GM23338 (cell line): ENCODE data around the gene HSD17B1. TPM values are rescaled to one million over a fixed set of nuclear protein-coding genes. Genes with fewer than 3 reads are reported as not detected.

Experiments used
- ATAC-seq: fragments of 200-7000 bp; cut with Tn5 transposase; 3 replicates; pipeline ENCODE4 v1.9.1; 2020
- DNase-seq: peaks from one replicate; pipeline ENCODE4 v3.0.0-alpha.2; 2015; ENCODE audit warnings: low spot score
- H2AFZ ChIP-seq: fragments of 200-600 bp; sonication (generic); 2 replicates; pipeline ENCODE4 v1.8.0; 2016; ENCODE audit warnings: antibody characterized with exemption, mild to moderate bottlenecking, moderate library complexity
- H3F3A ChIP-seq: fragments of 200-600 bp; sonication (generic); replicated peaks from 2 replicates; pipeline ENCODE4 v1.8.0; 2017; ENCODE audit warnings: antibody characterized with exemption, mixed run types, low read depth
- H3K27ac ChIP-seq: fragments of 200-600 bp; sonication (generic); 2 replicates; pipeline ENCODE4 v1.6.1; 2016; ENCODE audit warnings: low read depth
- H3K27me3 ChIP-seq: fragments of 200-600 bp; sonication (generic); 2 replicates; pipeline ENCODE4 v1.8.0; 2016; ENCODE audit warnings: mild to moderate bottlenecking, mixed run types, moderate library complexity; ENCODE audit not compliant: insufficient read depth
- H3K36me3 ChIP-seq: fragments of 200-600 bp; sonication (generic); 2 replicates; pipeline ENCODE4 v1.8.0; 2016; ENCODE audit warnings: mild to moderate bottlenecking; ENCODE audit not compliant: insufficient read depth
- H3K4me1 ChIP-seq: fragments of 200-600 bp; sonication (generic); 2 replicates; pipeline ENCODE4 v1.8.0; 2016; ENCODE audit warnings: mild to moderate bottlenecking, moderate library complexity; ENCODE audit not compliant: insufficient read depth
- H3K4me2 ChIP-seq: fragments of 200-600 bp; sonication (generic); 2 replicates; pipeline ENCODE4 v1.7.1; 2017; ENCODE audit warnings: mixed run types
- H3K4me3 ChIP-seq: fragments of 200-600 bp; sonication (generic); 2 replicates; pipeline ENCODE4 v1.6.1; 2016; ENCODE audit warnings: mixed run types
- H3K79me2 ChIP-seq: fragments of 200-600 bp; sonication (generic); replicated peaks from 2 replicates; pipeline ENCODE4 v1.8.0; 2017; ENCODE audit warnings: mild to moderate bottlenecking; ENCODE audit not compliant: insufficient read depth
- H3K9me2 ChIP-seq: fragments of 200-600 bp; sonication (generic); 2 replicates; pipeline ENCODE4 v1.8.0; 2017; ENCODE audit not compliant: insufficient read depth
- H4K20me1 ChIP-seq: fragments of 200-600 bp; sonication (generic); replicated peaks from 2 replicates; pipeline ENCODE4 v1.8.0; 2017; ENCODE audit warnings: mild to moderate bottlenecking; ENCODE audit not compliant: insufficient read depth
- H3K27ac Mint-ChIP-seq: 2 replicates; pipeline ENCODE4 v1.8.0; 2020; ENCODE audit warnings: inconsistent platforms, mild to moderate bottlenecking, moderate library complexity, mixed read lengths
- H3K27me3 Mint-ChIP-seq: 3 replicates; pipeline ENCODE4 v1.8.0; 2022; ENCODE audit warnings: low read depth, mild to moderate bottlenecking, moderate library complexity, mixed read lengths, inconsistent platforms; ENCODE audit not compliant: insufficient read depth, poor library complexity
- H3K36me3 Mint-ChIP-seq: 3 replicates; pipeline ENCODE4 v1.8.0; 2021; ENCODE audit warnings: low read depth, mild to moderate bottlenecking, inconsistent platforms, moderate library complexity, mixed read lengths
- H3K4me1 Mint-ChIP-seq: 3 replicates; pipeline ENCODE4 v1.8.0; 2020; ENCODE audit warnings: mild to moderate bottlenecking, inconsistent platforms, mixed read lengths
- H3K4me3 Mint-ChIP-seq: 3 replicates; pipeline ENCODE4 v1.8.0; 2021; ENCODE audit warnings: moderate library complexity, mild to moderate bottlenecking, inconsistent platforms, mixed read lengths
- H3K9me3 Mint-ChIP-seq: 3 replicates; pipeline ENCODE4 v1.8.0; 2020; ENCODE audit warnings: moderate library complexity, mild to moderate bottlenecking, inconsistent platforms, mixed read lengths
- CREB1 ChIP-seq: fragments of 250-450 bp; sonication (Bioruptor Pico); IDR thresholded peaks from 2 replicates; pipeline ENCODE4 v1.5.0; 2020; ENCODE audit warnings: low read depth, mild to moderate bottlenecking, moderate library complexity
- CTCF ChIP-seq, 2 experiments: fragments of 200-600 bp in 1 of 2; sonication (generic) in 1 of 2; conservative IDR thresholded peaks; 2 replicates each; pipeline versions ENCODE4 v1.5.1 to v1.6.1; 2016 to 2017; ENCODE audit warnings: antibody characterized with exemption in 2 of 2, low read depth in 2 of 2, mild to moderate bottlenecking in 2 of 2, moderate library complexity in 1 of 2
- ETS1 ChIP-seq: IDR thresholded peaks from 2 replicates; pipeline ENCODE4 v1.6.1; 2016; ENCODE audit warnings: antibody characterized with exemption
- EZH2 ChIP-seq: fragments of 200-600 bp; sonication (generic); IDR thresholded peaks from one replicate; pipeline ENCODE4 v1.8.0; 2017; ENCODE audit warnings: antibody characterized with exemption, mild to moderate bottlenecking, low read depth; ENCODE audit not compliant: unreplicated experiment
- EZH2phosphoT487 ChIP-seq: fragments of 200-600 bp; sonication (generic); IDR thresholded peaks from one replicate; pipeline ENCODE4 v1.8.1; 2018; ENCODE audit warnings: antibody characterized with exemption; ENCODE audit not compliant: unreplicated experiment
- JUNB ChIP-seq: IDR thresholded peaks from one replicate; pipeline ENCODE4 v1.6.1; 2016; ENCODE audit warnings: antibody characterized with exemption; ENCODE audit not compliant: unreplicated experiment
- POLR2AphosphoS5 ChIP-seq: IDR thresholded peaks from 2 replicates; pipeline ENCODE4 v1.6.1; 2016; ENCODE audit warnings: antibody characterized with exemption, low read depth
- STAT1 ChIP-seq: IDR thresholded peaks from one replicate; pipeline ENCODE4 v1.6.1; 2016; ENCODE audit warnings: antibody characterized with exemption; ENCODE audit not compliant: unreplicated experiment
- ZNF331 ChIP-seq: fragments of 250-450 bp; sonication (Bioruptor Pico); IDR thresholded peaks from 2 replicates; pipeline ENCODE4 v1.5.0; 2020; ENCODE audit warnings: low read depth, mild to moderate bottlenecking, moderate library complexity
- polyA plus RNA-seq: library from polyadenylated mRNA; unstranded; fragments of >200 nt; fragmentation: Nextera tagmentation; extraction: Ambion mirVana; gene quantifications from 2 replicates; pipeline ENCODE4 v1.2.1, GENCODE V29; 2016
- total RNA-seq: library from RNA; depleted of rRNA; stranded (reverse); fragments of >200 nt; shearing (Covaris generic); gene quantifications from 2 replicates; pipeline ENCODE4 v1.2.3, GENCODE V29; 2014
- TF ChIP-seq, protein P1 (sequence below): IDR thresholded peaks from one replicate; pipeline ENCODE4 v1.6.1; 2018; ENCODE audit warnings: antibody characterized with exemption; ENCODE audit not compliant: unreplicated experiment
- TF ChIP-seq, protein P2 (sequence below): fragments of 250-450 bp; sonication (Bioruptor Pico); IDR thresholded peaks from 2 replicates; pipeline ENCODE4 v1.5.0; 2020; ENCODE audit warnings: mild to moderate bottlenecking, moderate library complexity

HSD17B1 gene
- total and polyA plus RNA-seq, 2 experiments from 2014 or later: 0.97 to 1.7 TPM

DNA sequence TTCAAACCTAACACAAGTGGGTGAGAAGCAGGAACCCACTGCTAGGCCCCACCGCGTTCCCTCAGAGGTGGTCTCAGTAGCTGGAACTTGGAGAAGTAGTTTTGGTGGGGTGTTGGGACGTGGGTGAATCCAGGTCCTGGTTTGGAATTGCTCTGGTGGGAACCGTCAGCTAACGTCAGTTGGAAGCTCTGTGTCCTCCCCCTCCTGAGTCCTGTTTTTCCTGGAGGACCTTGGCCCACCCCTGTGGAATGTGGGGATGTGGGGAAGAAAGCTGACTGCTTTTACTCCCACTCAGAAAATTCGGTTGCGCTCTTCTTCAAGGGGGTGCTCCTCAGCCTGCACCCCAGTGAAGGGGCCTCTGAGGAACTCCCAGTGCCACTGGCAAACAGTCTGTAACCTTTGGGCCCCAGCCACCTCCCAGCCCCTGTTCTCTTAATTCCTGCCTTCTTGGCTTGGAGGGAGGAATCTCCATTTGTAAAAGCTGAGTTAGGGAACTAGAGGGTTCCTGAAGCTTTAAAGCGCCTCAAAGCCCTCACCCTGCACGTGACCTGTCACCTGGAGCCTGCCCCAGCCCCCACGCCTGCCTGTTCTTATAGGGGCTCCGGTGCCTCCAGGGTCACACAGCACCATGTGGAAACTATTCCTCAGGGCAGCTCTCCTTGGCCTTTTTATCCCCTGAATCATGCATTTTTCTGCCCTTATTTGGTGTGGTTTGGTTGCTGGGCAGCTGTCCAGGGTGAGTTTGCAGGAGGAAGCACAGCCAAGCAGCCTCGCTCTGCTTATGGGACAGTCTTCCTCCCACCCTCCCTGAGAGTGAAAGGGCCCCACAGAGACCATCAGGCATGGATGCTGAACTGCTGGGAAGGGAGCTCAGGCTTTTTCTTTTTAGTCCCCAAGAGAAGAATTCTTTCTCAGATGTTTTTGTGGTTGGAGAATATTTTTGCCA, 32.9 kb upstream of the HSD17B1 start:
- TF ChIP-seq, protein P1, sequence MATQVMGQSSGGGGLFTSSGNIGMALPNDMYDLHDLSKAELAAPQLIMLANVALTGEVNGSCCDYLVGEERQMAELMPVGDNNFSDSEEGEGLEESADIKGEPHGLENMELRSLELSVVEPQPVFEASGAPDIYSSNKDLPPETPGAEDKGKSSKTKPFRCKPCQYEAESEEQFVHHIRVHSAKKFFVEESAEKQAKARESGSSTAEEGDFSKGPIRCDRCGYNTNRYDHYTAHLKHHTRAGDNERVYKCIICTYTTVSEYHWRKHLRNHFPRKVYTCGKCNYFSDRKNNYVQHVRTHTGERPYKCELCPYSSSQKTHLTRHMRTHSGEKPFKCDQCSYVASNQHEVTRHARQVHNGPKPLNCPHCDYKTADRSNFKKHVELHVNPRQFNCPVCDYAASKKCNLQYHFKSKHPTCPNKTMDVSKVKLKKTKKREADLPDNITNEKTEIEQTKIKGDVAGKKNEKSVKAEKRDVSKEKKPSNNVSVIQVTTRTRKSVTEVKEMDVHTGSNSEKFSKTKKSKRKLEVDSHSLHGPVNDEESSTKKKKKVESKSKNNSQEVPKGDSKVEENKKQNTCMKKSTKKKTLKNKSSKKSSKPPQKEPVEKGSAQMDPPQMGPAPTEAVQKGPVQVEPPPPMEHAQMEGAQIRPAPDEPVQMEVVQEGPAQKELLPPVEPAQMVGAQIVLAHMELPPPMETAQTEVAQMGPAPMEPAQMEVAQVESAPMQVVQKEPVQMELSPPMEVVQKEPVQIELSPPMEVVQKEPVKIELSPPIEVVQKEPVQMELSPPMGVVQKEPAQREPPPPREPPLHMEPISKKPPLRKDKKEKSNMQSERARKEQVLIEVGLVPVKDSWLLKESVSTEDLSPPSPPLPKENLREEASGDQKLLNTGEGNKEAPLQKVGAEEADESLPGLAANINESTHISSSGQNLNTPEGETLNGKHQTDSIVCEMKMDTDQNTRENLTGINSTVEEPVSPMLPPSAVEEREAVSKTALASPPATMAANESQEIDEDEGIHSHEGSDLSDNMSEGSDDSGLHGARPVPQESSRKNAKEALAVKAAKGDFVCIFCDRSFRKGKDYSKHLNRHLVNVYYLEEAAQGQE: peak; percentile 46
- TF ChIP-seq EZH2: no peak
- TF ChIP-seq EZH2phosphoT487: no peak
- no peak for TF ChIP-seq ETS1
- TF ChIP-seq ZNF331 (CRISPR knock-in tag): no peak
- TF ChIP-seq, protein P2, sequence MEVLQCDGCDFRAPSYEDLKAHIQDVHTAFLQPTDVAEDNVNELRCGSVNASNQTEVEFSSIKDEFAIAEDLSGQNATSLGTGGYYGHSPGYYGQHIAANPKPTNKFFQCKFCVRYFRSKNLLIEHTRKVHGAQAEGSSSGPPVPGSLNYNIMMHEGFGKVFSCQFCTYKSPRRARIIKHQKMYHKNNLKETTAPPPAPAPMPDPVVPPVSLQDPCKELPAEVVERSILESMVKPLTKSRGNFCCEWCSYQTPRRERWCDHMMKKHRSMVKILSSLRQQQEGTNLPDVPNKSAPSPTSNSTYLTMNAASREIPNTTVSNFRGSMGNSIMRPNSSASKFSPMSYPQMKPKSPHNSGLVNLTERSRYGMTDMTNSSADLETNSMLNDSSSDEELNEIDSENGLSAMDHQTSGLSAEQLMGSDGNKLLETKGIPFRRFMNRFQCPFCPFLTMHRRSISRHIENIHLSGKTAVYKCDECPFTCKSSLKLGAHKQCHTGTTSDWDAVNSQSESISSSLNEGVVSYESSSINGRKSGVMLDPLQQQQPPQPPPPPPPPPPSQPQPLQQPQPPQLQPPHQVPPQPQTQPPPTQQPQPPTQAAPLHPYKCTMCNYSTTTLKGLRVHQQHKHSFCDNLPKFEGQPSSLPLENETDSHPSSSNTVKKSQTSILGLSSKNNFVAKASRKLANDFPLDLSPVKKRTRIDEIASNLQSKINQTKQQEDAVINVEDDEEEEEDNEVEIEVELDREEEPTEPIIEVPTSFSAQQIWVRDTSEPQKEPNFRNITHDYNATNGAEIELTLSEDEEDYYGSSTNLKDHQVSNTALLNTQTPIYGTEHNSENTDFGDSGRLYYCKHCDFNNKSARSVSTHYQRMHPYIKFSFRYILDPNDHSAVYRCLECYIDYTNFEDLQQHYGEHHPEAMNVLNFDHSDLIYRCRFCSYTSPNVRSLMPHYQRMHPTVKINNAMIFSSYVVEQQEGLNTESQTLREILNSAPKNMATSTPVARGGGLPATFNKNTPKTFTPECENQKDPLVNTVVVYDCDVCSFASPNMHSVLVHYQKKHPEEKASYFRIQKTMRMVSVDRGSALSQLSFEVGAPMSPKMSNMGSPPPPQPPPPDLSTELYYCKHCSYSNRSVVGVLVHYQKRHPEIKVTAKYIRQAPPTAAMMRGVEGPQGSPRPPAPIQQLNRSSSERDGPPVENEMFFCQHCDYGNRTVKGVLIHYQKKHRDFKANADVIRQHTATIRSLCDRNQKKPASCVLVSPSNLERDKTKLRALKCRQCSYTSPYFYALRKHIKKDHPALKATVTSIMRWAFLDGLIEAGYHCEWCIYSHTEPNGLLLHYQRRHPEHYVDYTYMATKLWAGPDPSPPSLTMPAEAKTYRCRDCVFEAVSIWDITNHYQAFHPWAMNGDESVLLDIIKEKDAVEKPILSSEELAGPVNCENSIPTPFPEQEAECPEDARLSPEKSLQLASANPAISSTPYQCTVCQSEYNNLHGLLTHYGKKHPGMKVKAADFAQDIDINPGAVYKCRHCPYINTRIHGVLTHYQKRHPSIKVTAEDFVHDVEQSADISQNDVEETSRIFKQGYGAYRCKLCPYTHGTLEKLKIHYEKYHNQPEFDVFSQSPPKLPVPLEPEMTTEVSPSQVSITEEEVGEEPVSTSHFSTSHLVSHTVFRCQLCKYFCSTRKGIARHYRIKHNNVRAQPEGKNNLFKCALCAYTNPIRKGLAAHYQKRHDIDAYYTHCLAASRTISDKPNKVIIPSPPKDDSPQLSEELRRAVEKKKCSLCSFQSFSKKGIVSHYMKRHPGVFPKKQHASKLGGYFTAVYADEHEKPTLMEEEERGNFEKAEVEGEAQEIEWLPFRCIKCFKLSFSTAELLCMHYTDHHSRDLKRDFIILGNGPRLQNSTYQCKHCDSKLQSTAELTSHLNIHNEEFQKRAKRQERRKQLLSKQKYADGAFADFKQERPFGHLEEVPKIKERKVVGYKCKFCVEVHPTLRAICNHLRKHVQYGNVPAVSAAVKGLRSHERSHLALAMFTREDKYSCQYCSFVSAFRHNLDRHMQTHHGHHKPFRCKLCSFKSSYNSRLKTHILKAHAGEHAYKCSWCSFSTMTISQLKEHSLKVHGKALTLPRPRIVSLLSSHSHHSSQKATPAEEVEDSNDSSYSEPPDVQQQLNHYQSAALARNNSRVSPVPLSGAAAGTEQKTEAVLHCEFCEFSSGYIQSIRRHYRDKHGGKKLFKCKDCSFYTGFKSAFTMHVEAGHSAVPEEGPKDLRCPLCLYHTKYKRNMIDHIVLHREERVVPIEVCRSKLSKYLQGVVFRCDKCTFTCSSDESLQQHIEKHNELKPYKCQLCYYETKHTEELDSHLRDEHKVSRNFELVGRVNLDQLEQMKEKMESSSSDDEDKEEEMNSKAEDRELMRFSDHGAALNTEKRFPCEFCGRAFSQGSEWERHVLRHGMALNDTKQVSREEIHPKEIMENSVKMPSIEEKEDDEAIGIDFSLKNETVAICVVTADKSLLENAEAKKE (CRISPR knock-in tag): no peak
- no peak for TF ChIP-seq CREB1 (CRISPR knock-in tag)
- no peak for TF ChIP-seq CTCF (conservative IDR thresholded peaks at IDR 0.05; ENCODE audit: low read depth in 2 of 2)
- TF ChIP-seq JUNB: no peak
- TF ChIP-seq STAT1: no peak
- 0 out of 2 replicates have a peak, but pooled peaks have one; percentile 45 for TF ChIP-seq POLR2AphosphoS5
- Histone ChIP-seq H3K4me1 (peaks cover 23% of the 10 kb centered on the region), H3K27me3 (no peaks in the 10 kb centered on the region), H3K36me3 (no peaks in the 10 kb centered on the region), H3K79me2 (no peaks in the 10 kb centered on the region), H3K4me3 (peak overlapping the region; percentile 25), H3K4me2 (peak overlapping the region; percentile 62), H4K20me1 (peaks cover 18% of the 10 kb centered on the region), H2AFZ (no peak overlapping the region), H3K9me2 (no peaks in the 10 kb centered on the region), H3F3A (peaks cover 15% of the 10 kb centered on the region), H3K27ac (peak overlapping the region; percentile 64)
- peaks cover 44% of the 10 kb centered on the region for H3K4me1 Mint-ChIP-seq
- ATAC-seq (peak; percentile 76), DNase-seq (peak; percentile 85)
- H3K9me3 Mint-ChIP-seq: no peaks in the 10 kb centered on the region
- peaks cover 28% of the 10 kb centered on the region for H3K36me3 Mint-ChIP-seq
- peak overlapping the region; percentile 62; the same call in 1 of the 2 replicates for H3K27ac Mint-ChIP-seq
- peaks cover 28% of the 10 kb centered on the region for H3K27me3 Mint-ChIP-seq
- peak overlapping the region; percentile 26; the same call in 2 of the 3 replicates for H3K4me3 Mint-ChIP-seq
